WTC11 (cell line): ENCODE data around the gene MALSU1.

Experiments used
- ELF4 ChIP-seq: sonication (generic); formaldehyde crosslinking; IDR thresholded peaks from 2 replicates; pipeline ENCODE4 v1.8.1; 2022; ENCODE audit warnings: low read depth, mild to moderate bottlenecking, moderate library complexity, missing genetic modification reagents
- ESRRA ChIP-seq: sonication (generic); formaldehyde crosslinking; IDR thresholded peaks from 2 replicates; pipeline ENCODE4 v1.8.1; 2022; ENCODE audit warnings: mild to moderate bottlenecking, missing genetic modification reagents, borderline replicate concordance
- ETV6 ChIP-seq: sonication (generic); formaldehyde crosslinking; IDR thresholded peaks from 2 replicates; pipeline ENCODE4 v1.8.1; 2022; ENCODE audit warnings: mild to moderate bottlenecking, missing genetic modification reagents
- IRF2 ChIP-seq: sonication (generic); formaldehyde crosslinking; IDR thresholded peaks from 2 replicates; pipeline ENCODE4 v1.8.0; 2022; ENCODE audit warnings: low read depth, missing genetic modification reagents, borderline replicate concordance
- RELA ChIP-seq: sonication (generic); formaldehyde crosslinking; IDR thresholded peaks from 2 replicates; pipeline ENCODE4 v1.8.1; 2022; ENCODE audit warnings: missing genetic modification reagents, mild to moderate bottlenecking, borderline replicate concordance
- TEAD4 ChIP-seq: sonication (generic); formaldehyde crosslinking; IDR thresholded peaks from 2 replicates; pipeline ENCODE4 v1.8.0; 2022; ENCODE audit warnings: mild to moderate bottlenecking, missing genetic modification reagents
- TP53 ChIP-seq: sonication (generic); formaldehyde crosslinking; IDR thresholded peaks from 2 replicates; pipeline ENCODE4 v1.8.1; 2023; ENCODE audit warnings: mild to moderate bottlenecking, missing genetic modification reagents
- ZNF671 ChIP-seq: fragments of 250-450 bp; sonication (Bioruptor Pico); IDR thresholded peaks from 2 replicates; pipeline ENCODE4 v1.8.0; 2021; ENCODE audit warnings: mild to moderate bottlenecking
- TF ChIP-seq, protein P1 (sequence below): fragments of 200-600 bp; IDR thresholded peaks from 2 replicates; pipeline ENCODE4 v1.8.0; 2022; ENCODE audit warnings: antibody characterized with exemption
- TF ChIP-seq, protein P2 (sequence below): sonication (generic); formaldehyde crosslinking; IDR thresholded peaks from 2 replicates; pipeline ENCODE4 v1.8.0; 2022; ENCODE audit warnings: mild to moderate bottlenecking, missing genetic modification reagents
- TF ChIP-seq, protein P3 (sequence below): sonication (generic); formaldehyde crosslinking; IDR thresholded peaks from 2 replicates; pipeline ENCODE4 v1.8.1; 2023; ENCODE audit warnings: mild to moderate bottlenecking, missing genetic modification reagents, moderate library complexity
- TF ChIP-seq, protein P4 (sequence below): fragments of 250-450 bp; sonication (Bioruptor Pico); IDR thresholded peaks from 2 replicates; pipeline ENCODE4 v2.1.2; 2022; ENCODE audit warnings: mild to moderate bottlenecking, moderate library complexity
- TF ChIP-seq, protein P5 (sequence below): sonication (generic); formaldehyde crosslinking; IDR thresholded peaks from 2 replicates; pipeline ENCODE4 v1.8.0; 2022; ENCODE audit warnings: mild to moderate bottlenecking, missing genetic modification reagents

DNA sequence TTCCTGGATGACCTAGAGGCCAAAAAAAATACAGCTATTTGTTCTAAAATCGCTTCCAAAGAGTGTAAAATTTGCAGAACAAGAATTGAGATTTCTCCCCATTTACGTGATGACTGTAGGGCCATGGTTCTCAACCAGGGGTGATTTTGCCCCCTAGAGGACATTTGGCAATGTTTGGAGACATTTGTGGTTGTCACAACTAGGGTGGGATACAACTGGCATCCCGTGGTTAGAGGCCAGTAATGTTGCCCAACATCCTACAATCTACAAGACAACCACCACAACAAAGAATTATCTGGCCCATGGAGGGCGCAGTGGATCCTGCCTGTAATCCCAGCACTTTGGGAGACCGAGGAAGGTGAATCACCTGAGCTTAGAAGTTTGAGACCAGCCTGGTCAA is 22.8 kb upstream of the MALSU1 start:
- TF ChIP-seq ELF4 (no peak), ESRRA (CRISPR knock-in tag) (no peak), ETV6 (CRISPR knock-in tag) (no peak), IRF2 (CRISPR knock-in tag) (no peak), ZNF671 (CRISPR knock-in tag) (no peak), RELA (no peak), TP53 (CRISPR knock-in tag) (no peak), TEAD4 (CRISPR knock-in tag) (no peak)
- TF ChIP-seq, protein P1, sequence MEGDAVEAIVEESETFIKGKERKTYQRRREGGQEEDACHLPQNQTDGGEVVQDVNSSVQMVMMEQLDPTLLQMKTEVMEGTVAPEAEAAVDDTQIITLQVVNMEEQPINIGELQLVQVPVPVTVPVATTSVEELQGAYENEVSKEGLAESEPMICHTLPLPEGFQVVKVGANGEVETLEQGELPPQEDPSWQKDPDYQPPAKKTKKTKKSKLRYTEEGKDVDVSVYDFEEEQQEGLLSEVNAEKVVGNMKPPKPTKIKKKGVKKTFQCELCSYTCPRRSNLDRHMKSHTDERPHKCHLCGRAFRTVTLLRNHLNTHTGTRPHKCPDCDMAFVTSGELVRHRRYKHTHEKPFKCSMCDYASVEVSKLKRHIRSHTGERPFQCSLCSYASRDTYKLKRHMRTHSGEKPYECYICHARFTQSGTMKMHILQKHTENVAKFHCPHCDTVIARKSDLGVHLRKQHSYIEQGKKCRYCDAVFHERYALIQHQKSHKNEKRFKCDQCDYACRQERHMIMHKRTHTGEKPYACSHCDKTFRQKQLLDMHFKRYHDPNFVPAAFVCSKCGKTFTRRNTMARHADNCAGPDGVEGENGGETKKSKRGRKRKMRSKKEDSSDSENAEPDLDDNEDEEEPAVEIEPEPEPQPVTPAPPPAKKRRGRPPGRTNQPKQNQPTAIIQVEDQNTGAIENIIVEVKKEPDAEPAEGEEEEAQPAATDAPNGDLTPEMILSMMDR, result no peak; the same call in 1 of the 2 replicates
- TF ChIP-seq, protein P2, sequence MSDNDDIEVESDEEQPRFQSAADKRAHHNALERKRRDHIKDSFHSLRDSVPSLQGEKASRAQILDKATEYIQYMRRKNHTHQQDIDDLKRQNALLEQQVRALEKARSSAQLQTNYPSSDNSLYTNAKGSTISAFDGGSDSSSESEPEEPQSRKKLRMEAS (CRISPR knock-in tag), result no peak
- TF ChIP-seq, protein P3, sequence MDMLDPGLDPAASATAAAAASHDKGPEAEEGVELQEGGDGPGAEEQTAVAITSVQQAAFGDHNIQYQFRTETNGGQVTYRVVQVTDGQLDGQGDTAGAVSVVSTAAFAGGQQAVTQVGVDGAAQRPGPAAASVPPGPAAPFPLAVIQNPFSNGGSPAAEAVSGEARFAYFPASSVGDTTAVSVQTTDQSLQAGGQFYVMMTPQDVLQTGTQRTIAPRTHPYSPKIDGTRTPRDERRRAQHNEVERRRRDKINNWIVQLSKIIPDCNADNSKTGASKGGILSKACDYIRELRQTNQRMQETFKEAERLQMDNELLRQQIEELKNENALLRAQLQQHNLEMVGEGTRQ (CRISPR knock-in tag), result no peak
- TF ChIP-seq, protein P4, sequence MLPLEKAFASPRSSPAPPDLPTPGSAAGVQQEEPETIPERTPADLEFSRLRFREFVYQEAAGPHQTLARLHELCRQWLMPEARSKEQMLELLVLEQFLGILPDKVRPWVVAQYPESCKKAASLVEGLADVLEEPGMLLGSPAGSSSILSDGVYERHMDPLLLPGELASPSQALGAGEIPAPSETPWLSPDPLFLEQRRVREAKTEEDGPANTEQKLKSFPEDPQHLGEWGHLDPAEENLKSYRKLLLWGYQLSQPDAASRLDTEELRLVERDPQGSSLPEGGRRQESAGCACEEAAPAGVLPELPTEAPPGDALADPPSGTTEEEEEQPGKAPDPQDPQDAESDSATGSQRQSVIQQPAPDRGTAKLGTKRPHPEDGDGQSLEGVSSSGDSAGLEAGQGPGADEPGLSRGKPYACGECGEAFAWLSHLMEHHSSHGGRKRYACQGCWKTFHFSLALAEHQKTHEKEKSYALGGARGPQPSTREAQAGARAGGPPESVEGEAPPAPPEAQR (CRISPR knock-in tag), result no peak
- TF ChIP-seq, protein P5, sequence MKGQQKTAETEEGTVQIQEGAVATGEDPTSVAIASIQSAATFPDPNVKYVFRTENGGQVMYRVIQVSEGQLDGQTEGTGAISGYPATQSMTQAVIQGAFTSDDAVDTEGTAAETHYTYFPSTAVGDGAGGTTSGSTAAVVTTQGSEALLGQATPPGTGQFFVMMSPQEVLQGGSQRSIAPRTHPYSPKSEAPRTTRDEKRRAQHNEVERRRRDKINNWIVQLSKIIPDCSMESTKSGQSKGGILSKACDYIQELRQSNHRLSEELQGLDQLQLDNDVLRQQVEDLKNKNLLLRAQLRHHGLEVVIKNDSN (CRISPR knock-in tag), result no peak
